Omental fat pad (tissue), 4 donors: ENCODE results near the gene IL31RA. TPM values are rescaled to one million over a fixed set of nuclear protein-coding genes. Genes with fewer than 3 reads are reported as not detected.

Experiments
- ATAC-seq: fragments of 150-250 bp; one replicate; pipeline ENCODE4 v1.9.1; 2016; ENCODE audit warnings: mild to moderate bottlenecking, moderate library complexity; ENCODE audit not compliant: low FRiP score
- DNase-seq: peaks from one replicate; pipeline ENCODE4 v3.0.0-alpha.2; 2019; ENCODE audit warnings: low spot score
- total RNA-seq, 4 donors: library from RNA; depleted of rRNA; stranded (reverse); fragments of >200 nt; gene quantifications; one replicate each; pipeline ENCODE4 v1.1.0, GENCODE V29; 2016
- TF ChIP-seq, protein P1 (sequence below), 3 donors: fragments of 450-650 bp; IDR thresholded peaks; one replicate each; pipeline ENCODE4 v1.5.1; 2016 to 2017; ENCODE audit warnings: antibody characterized with exemption in 3 of 3, mild to moderate bottlenecking in 3 of 3, moderate library complexity in 2 of 3

IL31RA gene
- total RNA-seq, 4 donors from 2014 or later, result not detected

DNA sequence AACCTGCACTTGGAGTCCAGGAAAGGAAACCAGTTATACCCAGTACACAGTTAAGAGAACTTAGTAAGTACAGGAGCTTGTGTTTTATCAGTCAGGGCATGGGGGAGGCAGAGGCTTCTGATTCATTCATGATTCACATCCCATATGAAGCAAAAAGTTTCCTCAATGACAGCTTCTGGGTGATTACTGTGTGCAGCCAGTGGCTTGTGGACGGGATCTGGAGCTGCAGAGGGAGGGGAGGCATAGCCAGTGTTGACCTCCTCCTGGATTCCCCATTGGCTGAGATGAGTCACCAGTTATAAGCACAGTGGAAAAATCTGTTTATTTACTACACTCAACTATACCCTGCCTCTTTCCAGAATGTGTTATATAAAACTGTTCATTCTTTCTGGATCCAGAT is 17.7 kb downstream of the IL31RA start:
- DNase-seq (no peak), ATAC-seq (peak; percentile 98)
- TF ChIP-seq, protein P1, sequence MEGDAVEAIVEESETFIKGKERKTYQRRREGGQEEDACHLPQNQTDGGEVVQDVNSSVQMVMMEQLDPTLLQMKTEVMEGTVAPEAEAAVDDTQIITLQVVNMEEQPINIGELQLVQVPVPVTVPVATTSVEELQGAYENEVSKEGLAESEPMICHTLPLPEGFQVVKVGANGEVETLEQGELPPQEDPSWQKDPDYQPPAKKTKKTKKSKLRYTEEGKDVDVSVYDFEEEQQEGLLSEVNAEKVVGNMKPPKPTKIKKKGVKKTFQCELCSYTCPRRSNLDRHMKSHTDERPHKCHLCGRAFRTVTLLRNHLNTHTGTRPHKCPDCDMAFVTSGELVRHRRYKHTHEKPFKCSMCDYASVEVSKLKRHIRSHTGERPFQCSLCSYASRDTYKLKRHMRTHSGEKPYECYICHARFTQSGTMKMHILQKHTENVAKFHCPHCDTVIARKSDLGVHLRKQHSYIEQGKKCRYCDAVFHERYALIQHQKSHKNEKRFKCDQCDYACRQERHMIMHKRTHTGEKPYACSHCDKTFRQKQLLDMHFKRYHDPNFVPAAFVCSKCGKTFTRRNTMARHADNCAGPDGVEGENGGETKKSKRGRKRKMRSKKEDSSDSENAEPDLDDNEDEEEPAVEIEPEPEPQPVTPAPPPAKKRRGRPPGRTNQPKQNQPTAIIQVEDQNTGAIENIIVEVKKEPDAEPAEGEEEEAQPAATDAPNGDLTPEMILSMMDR (IDR thresholded peaks at IDR 0.05), result no peak

DNA sequence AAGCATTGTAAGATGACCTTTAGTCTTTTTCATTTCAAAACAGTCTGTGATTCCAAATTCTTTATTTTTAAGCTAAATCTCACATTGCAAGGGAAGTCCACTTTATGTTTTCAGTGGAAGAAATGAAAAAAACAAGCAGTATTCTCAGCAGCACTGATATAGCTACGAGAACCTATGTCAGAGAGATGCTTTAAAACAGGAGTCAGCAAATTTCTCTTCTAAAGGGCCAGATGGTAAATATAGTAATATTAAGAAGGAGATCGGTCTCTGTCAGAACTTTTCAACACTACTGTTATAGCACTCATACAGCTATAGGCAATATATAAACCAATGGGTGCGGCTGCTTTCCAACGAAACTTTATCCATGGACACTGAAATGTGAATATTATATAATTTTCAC is 18.7 kb downstream of the IL31RA start:
- DNase-seq, result no peak
- no peak for ATAC-seq
- TF ChIP-seq, protein P1 (IDR thresholded peaks at IDR 0.05), result no peak

DNA sequence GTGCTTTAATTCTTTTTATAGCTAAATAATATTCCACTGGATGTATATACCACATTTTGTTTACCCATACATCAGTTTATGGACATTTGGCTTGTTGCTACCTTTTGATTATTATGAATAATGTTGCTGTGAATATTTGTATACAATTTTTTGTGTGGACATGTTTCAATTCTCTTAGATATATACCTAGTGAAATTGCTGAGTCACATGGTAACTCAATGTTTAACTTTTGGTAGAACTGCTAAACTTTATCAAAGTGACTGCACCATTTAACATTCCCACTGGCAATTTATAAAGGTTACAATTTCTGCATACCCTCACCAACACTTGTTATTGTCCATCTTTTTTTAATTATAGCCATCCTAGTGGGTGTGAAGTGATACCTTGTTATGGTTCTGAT is 22.1 kb downstream of the IL31RA start:
- DNase-seq (no peak), ATAC-seq (no peak)
- TF ChIP-seq, protein P1 (IDR thresholded peaks at IDR 0.05), result no peak

DNA sequence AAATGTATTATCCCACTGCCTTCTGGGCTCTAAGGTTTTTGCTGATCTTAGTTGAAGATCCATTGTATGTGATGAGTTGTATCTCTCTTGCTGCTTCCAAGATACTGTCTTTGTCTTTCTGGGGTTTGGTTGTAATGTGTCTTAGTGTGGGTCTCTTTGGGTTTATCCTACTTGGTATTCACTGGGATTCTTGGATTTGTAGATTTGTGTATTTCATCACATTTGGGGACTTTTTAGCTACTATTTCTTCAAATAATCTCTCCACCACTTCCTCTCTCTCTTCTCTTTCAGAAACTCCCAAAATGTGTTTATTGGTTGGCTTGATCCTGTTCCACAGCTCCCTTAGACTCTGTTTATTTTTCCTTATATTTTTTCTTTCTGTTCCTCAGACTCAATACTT is 26.5 kb downstream of the IL31RA start:
- DNase-seq (no peak), ATAC-seq (no peak)
- TF ChIP-seq, protein P1 (IDR thresholded peaks at IDR 0.05), result no peak

DNA sequence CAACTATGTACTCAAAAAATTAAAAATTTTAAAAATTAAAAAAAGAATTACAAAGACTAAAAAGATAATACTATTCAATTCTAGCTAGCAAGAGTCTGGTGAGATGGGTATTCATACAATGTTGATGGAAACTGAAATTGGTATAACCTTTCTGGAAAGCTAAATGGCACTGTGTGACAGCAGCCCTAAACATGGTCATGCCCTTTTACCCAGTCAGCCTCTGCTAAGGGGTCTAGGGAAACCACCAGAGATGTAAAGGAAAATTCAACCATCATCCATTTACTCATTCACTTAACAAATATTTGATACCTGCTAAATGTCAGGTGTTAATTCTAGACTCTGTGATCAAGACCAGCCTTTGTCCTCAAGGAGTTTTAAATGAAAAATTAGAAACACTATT is 29.3 kb downstream of the IL31RA start:
- TF ChIP-seq, protein P1 (IDR thresholded peaks at IDR 0.05), result no peak
- ATAC-seq (no peak), DNase-seq (no peak)

DNA sequence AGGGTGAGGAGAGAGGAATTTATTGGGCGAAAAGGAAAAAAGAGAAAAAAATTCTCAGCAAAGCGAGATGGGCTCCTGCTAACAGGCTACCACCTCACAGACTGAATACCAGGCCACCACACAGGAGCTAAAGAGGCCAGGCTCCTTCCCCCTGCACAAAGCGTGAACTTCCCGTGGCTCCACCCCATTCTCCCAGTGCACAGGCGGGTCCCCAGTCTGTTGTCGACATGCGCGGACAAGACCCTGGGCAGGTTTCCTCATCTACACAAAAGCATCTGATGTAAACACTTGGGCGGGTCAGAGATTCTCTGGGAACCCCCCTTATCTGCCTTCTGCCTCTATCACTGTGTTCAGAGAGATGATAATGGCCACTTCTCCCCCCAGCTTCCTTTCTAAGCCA is 34.2 kb downstream of the IL31RA start:
- ATAC-seq, result no peak
- TF ChIP-seq, protein P1 (IDR thresholded peaks at IDR 0.05), result no peak

DNA sequence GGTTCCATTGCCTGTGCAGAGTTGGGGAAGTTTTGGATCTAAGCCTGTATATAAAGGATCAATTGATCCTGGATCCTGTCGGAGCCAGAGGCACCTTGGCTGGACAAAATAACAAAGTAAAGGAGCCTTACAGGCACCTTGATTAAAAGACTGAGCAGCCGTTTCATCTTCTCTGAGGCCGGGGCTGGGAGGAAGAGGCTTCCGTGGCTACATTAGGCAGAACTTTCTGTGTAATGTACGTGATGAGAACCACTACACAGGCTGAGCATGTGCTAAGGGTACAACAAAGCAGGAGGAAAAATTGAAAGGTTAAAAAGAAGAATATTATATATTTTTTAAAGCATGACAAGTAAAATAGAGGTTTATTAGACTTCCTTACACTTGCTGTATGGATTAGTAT is 37.0 kb downstream of the IL31RA start:
- ATAC-seq (no peak), DNase-seq (no peak)
- TF ChIP-seq, protein P1 (IDR thresholded peaks at IDR 0.05), result no peak

More for the DNA sequence above, 34.2 kb downstream of the IL31RA start:
- no peak for DNase-seq
